GM21576 (cell line): ENCODE data around the gene SLC34A2.
"Not testable (repeated sequence)": the region's sequence is repeated elsewhere in the genome, so short reads cannot be mapped to it uniquely, and the experiment has no call there.

Experiments
- ATAC-seq: cut with Tn5 transposase; IDR thresholded peaks from one replicate; pipeline ENCODE4 v1.9.1; 2021; ENCODE audit warnings: mild to moderate bottlenecking, moderate library complexity; ENCODE audit not compliant: unreplicated experiment

The SLC34A2 gene, protein sequence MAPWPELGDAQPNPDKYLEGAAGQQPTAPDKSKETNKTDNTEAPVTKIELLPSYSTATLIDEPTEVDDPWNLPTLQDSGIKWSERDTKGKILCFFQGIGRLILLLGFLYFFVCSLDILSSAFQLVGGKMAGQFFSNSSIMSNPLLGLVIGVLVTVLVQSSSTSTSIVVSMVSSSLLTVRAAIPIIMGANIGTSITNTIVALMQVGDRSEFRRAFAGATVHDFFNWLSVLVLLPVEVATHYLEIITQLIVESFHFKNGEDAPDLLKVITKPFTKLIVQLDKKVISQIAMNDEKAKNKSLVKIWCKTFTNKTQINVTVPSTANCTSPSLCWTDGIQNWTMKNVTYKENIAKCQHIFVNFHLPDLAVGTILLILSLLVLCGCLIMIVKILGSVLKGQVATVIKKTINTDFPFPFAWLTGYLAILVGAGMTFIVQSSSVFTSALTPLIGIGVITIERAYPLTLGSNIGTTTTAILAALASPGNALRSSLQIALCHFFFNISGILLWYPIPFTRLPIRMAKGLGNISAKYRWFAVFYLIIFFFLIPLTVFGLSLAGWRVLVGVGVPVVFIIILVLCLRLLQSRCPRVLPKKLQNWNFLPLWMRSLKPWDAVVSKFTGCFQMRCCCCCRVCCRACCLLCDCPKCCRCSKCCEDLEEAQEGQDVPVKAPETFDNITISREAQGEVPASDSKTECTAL

DNA sequence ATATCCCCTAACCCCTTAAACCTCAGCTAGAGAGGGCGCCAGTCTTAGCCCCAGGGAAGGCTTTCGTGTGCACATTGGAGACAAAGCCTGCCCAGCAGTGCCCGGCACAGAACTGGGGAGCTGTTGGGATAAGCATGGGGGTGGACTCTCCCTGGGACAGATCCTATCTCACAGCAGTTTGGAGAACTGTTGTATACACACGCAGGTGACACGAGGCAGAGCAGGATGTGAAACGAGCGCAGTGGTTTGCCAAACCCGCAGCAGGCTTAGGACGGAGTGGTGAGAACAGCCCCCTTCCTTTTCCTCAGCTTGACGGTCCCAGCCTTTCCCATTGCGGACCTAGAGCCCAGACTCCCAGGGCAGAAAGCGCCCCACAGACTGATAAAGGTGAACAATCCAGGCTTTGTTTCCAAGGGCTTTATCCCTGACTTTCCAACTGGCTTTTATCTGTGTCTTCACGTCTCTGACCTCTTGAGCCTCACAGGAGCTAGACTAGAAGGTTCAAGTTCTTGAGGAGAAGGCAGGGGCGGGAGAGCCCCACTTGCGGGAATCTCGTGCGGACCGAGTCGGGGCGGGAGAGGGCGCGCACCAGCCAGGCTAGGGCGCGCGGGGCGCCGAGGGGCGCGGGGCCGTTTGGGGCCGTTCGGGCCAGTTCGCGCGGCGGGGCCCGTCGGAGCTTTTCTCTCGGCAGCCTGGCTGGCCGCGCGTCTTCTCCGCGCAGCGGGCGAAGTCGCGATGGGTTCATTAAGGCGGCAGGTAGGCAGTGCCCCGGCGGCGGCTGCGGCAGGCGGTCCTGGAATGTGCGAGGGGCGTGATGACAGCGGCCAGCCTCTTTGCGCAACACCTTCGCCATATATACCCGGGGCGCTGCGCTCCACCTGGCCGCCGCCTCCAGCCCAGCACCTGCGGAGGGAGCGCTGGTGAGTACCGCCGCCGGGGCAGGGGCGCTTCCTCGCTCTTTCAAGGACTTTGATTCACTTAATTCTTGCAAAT lies at the start of gene SLC34A2:
SLC34A2 (plus strand) TSS at position 881 of the 993 bp plus-strand sequence. CDS start 6,650 bp downstream, outside the sequence.
- ATAC-seq, result no peak

DNA sequence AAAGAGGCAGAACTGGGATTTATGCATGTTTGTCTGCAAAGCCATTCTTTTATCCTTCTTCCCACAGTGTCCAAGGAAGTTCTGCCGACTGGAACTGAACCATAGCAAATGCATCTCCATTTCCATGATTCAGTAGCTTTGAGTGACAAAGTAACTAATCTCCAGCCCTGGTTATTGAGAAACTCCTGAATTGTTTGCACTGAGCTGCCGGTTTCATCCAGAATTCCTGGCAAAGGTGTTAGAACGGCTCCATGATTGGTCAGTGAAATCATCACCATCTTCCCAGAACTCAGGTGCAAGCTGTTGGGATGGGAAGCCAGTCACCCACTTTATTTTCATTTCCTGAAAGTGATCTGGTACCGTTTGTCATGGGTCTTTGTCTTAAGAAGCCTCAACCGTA lies 47.0 kb upstream of the SLC34A2 start:
- ATAC-seq, result no peak

DNA sequence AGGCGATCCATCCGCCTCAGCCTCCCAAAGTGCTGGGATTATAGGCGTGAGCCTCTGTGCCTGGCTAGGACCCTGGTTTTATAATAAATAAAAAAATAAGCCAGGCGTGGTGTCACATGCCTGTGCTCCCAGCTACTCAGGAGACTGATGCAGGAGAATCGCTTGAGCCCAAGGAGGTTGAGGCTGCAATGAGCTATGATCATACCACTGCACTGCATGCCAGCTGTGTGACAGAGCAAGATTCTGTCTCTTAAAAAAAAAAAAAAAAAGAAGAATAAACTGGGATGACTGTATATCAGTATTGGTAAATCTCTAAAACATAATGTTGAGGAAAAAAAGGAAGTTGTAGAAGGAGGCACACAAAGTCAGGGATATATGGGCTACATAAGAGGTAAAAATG lies 45.7 kb upstream of the SLC34A2 start:
- no peak for ATAC-seq

DNA sequence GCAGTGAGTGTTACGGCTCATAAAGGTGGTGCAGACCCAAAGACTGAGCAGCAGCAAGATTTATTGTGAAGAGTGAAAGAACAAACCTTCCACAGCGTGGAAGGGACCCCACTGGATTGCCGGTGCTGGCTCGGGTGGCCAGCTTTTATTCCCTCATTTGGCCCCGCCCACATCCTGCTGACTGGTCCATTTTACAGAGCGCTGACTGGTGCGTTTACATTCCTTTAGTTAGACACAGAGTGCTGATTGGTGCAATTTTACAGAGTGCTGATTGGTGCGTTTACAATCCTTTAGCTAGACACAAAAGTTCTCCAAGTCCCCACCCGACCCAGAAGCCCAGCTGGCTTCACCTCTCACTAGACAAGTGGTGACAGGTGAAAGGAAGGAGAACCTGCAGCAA lies 42.0 kb upstream of the SLC34A2 start:
- ATAC-seq, result not testable (repeated sequence)

DNA sequence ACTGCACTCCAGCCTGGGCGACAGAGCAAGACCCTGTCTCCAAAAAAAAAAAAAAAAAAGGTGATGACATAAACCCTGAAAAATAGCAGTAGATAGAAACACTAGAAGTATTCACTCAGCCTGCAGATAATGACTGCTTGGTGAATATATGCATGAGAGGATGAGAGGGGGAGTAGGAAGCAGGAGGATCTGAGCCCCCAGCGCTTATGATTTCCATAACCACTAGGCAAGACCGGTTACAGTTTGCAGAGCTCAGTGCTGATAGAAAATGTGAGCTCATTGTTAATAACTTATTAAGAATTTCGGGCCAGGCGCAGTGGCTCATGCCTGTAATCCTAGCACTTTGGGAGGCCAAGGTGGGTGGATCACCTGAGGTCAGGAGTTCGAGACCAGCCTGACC lies 40.8 kb upstream of the SLC34A2 start:
- no peak for ATAC-seq

DNA sequence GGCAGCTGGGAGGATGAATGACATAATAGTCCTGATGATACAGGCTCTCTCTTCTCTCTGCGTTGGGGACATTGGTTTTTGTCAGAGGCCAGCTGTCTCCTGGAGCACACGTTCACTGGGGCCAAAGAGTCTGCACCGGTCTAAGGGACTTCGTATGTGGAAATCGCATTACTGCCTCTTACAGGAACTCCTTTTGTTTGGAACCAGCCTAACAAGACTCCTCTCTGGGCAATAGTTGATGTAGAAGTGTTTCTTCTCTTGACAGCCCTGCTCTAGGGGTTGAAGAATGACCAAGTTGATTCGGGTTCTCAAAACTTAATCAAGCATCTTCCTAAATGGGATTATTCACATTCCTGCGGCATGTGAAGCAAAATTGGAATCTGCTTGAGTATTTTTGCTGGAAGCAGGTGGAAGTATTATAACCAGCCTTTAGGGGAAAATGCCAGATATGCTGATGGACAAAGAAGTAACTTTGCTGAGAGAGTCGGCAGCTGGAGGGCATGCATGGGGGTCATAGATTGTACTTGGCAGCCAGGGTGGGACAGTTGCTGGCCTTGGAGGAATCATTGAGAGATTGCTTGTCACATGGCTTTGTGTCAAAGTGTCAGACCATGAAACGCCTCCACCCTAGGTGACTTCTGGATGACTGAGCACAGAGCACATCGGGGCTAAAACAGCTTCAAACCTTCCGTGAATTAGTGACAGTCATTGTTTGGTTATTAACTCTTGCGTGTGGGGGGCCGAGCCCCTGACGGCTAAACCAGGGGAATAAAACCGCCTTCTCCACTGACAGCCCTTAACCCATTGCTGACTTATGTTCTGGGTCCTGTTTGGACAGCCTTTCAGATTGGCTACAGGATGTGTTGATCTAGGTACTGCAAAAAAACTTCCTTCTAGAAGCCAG lies 34.4 kb upstream of the SLC34A2 start:
- no peak for ATAC-seq

DNA sequence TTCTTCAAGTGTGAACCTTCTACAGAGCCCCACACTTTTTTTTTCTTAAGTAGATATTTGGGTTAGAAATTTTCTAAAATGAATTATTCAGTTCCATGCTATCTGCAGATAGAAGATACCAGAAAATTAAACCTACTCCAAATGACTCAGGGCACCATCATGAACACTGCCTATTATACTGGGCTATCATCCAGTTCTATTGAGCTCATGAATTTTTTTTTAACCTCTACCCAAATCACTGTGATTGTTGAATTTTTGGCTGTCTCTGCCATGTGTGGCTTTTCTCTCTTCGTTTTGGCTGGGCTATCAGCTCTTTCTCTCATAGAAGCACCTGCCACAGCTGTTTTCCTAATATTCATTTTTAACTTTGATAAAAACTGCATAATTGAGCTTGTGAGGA lies 31.0 kb upstream of the SLC34A2 start:
- ATAC-seq, result no peak

DNA sequence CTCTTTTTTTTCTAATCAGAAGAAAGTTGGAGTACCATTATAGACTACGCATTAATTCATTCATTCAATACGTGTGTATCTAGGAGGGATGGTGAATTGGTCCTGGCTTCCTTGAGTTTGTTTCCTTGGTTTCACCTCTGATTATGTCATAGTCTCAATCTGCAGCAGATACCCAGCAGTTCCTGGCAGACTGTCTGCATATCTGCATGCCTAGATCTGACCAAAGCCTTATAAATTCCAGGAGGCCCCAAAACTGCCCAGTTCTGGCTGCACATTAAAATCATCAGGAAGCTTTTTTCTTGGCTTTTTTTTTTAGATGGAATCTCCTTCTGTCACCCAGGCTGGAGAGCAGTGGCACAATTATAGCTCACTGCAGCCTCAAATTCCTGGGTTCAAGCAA lies 27.2 kb upstream of the SLC34A2 start:
- ATAC-seq, result no peak

DNA sequence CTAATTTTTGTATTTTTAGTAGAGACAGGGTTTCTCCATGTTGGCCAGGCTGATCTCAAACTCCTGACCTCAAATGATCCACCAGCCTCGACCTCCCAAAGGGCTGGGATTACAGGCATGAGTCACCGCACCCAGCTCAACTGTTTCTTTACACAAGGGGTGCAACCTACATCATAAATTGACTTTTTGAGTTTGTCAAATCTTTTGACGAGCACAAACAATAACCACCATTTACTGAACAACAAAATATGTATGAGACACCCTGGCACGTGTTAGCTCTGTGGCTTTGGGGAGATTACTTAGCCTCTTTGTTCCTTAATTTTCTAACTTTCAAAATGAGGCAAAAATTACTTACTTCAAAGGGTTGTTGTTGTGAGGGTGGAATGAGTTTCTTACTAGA lies 23.5 kb upstream of the SLC34A2 start:
- ATAC-seq, result no peak

DNA sequence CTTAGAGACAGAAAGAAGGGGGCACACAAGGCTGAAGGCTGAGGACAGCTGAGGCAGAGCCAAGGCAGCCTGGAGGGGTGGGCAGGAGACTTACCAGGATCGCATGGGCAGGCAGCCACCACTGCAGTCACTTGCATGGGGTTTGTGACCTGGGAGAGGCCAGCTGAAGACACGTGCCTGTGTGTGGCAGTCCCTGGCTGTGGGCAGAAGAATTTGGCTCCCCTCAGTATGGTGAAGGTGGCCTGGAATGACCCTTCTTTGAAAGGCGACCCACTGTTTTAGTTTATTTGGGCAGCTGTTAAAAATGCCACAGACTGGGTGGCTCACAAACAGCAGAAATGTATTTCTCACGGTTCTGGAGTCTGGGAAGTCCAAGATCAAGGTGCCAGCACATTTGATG lies 22.1 kb upstream of the SLC34A2 start:
- ATAC-seq, result no peak

DNA sequence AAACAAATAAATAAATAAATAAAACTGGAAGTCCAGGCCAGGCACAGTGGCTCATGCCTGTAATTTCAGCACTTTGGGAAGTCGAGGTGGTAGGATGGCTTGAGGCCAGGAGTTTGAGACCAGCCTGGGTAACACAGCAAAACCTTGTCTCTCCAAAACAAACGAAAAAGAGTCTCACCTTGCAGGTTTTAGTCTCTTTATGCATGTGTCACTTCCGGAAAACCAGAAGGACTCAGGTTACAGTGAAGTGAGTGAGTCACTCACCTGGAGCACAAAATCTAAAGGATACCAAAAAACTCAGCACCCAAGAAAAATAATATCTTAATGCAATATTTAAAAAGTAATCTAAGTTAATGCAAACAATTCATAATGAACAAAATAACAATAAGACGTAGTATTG lies 20.1 kb upstream of the SLC34A2 start:
- no peak for ATAC-seq

DNA sequence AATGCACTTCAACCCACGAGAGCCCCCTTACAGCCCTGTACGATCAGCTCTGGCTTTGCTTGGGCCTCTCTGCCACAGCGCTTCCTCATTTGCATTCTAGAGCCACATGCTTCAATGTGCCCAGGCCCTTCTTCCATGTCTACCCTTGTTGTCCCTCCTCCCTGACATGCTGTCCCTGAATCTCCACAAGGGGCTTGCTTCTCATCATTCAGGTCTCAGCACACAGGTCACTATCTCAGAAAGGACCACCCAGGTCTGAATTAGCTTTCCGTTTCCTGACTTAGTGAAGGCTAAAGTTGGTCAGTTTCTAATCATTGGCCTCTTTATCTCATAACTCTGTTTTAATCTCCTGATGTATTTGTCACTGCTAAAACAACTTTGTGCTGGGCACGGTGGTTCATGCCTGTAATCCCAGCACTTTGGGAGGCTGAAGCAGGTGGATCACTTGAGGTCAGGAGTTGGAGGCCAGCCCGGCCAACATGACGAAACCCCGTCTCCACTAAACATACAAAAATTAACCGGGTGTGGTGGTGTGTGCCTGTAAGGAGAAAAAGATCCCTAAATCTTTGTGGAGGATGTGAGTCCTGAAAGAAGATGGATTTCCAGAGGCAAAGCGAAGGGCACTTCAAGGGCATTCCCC lies 17.9 kb upstream of the SLC34A2 start:
- ATAC-seq, result no peak

DNA sequence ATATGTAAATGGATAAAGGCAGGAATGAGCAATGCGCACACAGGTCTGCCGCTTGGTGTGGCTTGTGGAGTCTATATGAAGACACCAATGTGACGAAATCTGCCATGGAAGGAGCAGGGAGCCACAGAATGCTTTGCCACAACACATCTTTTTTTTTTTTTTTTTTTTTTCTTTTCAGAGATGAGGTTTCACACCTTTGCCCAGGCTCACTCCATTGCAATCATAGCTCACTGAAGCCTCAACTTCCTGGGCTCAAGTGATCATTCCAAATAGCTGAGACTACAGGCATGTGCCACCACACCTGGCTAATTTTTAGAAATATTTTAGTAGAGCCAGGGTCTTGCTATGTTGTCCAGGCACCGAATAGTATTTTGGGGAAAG lies 17.4 kb upstream of the SLC34A2 start:
- no peak for ATAC-seq

DNA sequence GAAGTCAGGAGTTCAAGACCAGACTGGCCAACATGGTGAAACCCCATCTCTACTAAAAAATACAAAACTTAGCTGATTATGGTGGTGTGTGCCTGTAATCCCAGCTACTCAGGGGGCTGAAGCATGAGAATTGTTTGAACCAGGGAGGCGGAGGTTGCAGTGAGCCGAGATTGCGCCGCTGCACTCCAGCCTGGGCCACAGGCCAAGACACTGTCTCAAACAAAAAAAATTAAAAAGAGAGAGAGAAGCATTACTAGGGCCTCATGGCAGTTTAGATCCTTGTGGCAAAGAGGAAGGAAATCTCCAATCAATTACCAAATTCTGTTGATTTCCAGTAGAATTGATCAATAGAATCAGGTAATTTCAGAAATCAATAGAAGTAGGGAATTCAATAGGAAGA lies 16.8 kb upstream of the SLC34A2 start:
- no peak for ATAC-seq

DNA sequence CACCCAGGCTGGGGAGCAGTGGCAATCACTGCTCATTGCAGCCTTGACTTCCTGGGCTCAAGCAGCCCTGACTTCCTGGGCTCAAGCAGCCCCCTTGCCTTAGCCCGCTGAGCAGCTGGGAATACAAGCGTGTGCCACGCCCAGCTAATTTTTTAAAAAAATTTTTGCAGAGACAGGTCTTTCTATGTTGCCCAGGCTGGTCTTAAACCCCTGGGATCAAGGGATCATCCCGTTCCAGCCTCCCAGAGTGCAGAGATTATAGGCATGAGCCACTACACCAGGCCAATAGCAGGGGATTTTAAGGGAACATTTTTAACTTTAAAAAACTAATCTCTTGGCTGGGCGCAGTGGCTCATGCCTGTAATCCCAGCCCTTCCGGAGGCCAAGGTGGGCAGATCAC lies 5.3 kb upstream of the SLC34A2 start:
- ATAC-seq, result no peak

DNA sequence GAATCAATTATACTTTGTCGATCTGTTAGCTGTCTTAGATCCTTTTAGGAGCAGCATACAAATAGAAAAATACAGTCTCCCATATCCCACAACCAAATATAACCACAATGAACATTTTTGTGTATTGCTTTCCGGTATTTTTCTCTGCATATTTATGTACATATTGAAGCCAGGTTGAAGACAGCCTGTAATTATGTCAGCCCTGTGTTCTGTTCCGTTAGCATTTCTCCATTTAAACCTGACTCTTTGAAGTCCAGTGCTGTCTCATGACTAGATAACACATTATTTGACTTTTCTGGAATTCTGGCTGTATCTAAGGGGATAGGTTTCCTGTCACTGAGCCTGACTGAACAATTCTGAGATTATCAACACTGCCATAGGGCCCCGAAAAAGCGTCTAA lies 4.0 kb upstream of the SLC34A2 start:
- ATAC-seq, result no peak

DNA sequence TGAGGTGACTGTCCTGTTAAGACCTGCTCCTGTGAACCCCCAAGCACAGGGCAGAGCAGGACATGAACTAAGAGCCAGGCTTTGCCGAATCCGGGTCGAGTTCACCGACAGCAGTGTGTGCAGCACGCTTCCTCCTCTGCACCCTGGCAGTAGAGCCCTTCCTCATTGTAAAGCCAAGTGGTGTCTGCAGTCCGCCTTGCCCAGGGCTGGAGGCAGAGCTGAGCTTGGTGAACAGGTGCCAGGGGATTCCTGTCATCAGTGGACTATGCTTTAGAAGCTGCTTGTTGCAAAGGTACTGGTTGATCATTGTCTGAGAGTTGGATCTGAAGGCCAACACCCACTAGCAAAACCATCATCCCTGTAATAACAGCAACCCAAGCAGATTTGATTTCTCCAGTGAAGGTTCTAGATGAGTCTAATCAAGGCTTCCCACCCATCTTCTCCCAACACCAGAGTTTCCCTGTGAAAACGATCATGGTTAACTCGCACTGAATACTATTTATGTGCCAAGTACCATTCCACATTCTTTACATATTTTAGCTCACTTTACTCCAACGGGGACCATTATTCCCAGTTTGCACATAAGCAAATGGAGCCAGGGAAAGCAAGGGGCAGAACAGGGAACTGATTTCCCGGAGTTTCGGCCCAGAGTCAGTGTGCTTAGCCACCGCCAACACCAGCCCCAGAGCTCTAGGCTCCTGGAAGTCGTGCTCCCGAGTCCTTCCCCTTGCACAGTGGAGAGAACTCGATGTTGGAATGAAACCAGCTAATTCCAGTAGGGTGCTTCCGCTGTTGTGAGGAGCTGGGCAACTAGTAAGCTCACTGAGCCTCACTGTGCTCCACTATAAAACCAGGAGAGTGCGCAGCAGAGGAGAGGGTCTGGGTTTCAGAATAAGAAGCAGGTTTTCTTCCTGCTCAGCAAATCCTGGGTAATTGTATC lies 1.4 kb upstream of the SLC34A2 start:
- ATAC-seq, result no peak

DNA sequence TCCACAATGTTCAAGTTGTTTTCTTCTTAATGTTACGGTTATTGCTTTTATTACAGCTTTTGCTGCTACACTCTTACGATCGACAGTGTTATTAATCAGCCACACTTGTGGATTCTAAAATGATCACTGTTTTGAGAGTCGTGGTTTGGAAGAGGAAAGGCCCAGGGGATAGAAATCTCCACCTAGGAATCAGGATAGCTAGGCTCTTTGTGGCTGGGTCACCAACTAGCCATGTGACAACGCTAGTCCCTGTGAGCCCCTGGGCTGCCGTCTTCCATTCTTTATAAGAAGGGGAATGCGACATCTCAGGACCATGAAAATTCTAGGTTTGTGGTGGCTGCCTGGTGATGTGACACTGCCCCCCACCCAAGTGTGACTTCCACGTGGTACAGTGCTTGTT lies 380 bp downstream of the SLC34A2 start:
- ATAC-seq, result no peak

DNA sequence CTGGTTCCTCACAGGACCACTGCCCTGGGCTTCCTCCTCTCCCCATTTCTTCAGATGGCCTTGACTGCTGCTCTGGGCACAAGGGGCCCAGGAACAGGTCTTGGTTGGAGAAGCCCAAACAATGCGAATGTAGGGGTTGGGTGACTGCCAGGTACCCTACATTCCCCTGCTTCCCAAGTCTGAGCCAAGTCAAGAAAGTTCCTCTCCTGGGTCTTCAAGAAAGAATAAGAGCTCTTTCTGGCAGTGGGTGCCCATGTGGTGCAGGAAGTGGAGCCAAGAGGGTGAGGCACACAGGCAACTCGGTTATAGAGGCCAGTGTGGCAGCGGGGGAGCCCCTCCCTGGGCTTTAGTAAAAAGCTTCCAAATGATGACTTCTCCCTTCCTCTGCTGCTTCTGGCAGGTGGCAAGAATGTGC lies 2.7 kb downstream of the SLC34A2 start:
- ATAC-seq, result no peak
